Smooth muscle cell (in vitro differentiated cells): ENCODE data around the gene ACADS. TPM values are rescaled to one million over a fixed set of nuclear protein-coding genes. Genes with fewer than 3 reads are reported as not detected.

Experiments used
- DNase-seq: peaks from one replicate; lab custom pipeline; 2025; ENCODE audit not compliant: unreplicated experiment; lab: John Stamatoyannopoulos, UW
- H2AFZ ChIP-seq: fragments of 200-600 bp; sonication (generic); 2 replicates; pipeline ENCODE4 v1.6.0; 2016; ENCODE audit warnings: antibody characterized with exemption, low read depth, mild to moderate bottlenecking
- H3F3A ChIP-seq: fragments of 200-600 bp; sonication (generic); 2 replicates; pipeline ENCODE4 v1.6.0; 2017; ENCODE audit warnings: antibody characterized with exemption, low read depth
- H3K27ac ChIP-seq: fragments of 200-600 bp; sonication (generic); 2 replicates; pipeline ENCODE4 v1.5.1; 2016; ENCODE audit warnings: low read depth, mild to moderate bottlenecking
- H3K27me3 ChIP-seq: fragments of 200-600 bp; sonication (generic); 2 replicates; pipeline ENCODE4 v1.6.1; 2016; ENCODE audit warnings: low read depth, mild to moderate bottlenecking
- H3K36me3 ChIP-seq: fragments of 200-600 bp; sonication (generic); 2 replicates; pipeline ENCODE4 v1.5.1; 2016; ENCODE audit warnings: low read depth
- H3K4me1 ChIP-seq: fragments of 200-600 bp; sonication (generic); 2 replicates; pipeline ENCODE4 v1.5.1; 2016; ENCODE audit warnings: low read depth
- H3K4me2 ChIP-seq: fragments of 200-600 bp; sonication (generic); 2 replicates; pipeline ENCODE4 v1.6.0; 2016; ENCODE audit warnings: mild to moderate bottlenecking
- H3K4me3 ChIP-seq: fragments of 200-600 bp; sonication (generic); 2 replicates; pipeline ENCODE4 v1.5.1; 2016; ENCODE audit warnings: mild to moderate bottlenecking
- H3K79me2 ChIP-seq: fragments of 200-600 bp; sonication (generic); 2 replicates; pipeline ENCODE4 v1.6.0; 2016; ENCODE audit warnings: low read depth, mild to moderate bottlenecking
- H3K9ac ChIP-seq: fragments of 200-600 bp; sonication (generic); 2 replicates; pipeline ENCODE4 v1.6.0; 2016; ENCODE audit warnings: low read depth
- H3K9me3 ChIP-seq: fragments of 200-600 bp; sonication (generic); replicated peaks from 2 replicates; pipeline ENCODE4 v1.5.1; 2016; ENCODE audit warnings: low read depth
- H4K20me1 ChIP-seq: fragments of 200-600 bp; sonication (generic); 2 replicates; pipeline ENCODE4 v1.6.0; 2016; ENCODE audit warnings: low read depth
- WGBS: methylation state at CpG from one replicate; pipeline ENCODE4 v1.1.7; 2016; ENCODE audit warnings: low lambda C conversion rate; 5-methylcytosine and 5-hydroxymethylcytosine counted together
- polyA plus RNA-seq: library from polyadenylated mRNA; unstranded; fragments of >200 nt; fragmentation: Nextera tagmentation; extraction: Ambion mirVana; gene quantifications from 2 replicates; pipeline ENCODE4 v1.2.1, GENCODE V29; 2016
- total RNA-seq: library from RNA; depleted of rRNA; stranded (reverse); fragments of >200 nt; gene quantifications from 2 replicates; pipeline ENCODE4 v1.2.3, GENCODE V29; 2014
- TF ChIP-seq, protein P1 (sequence below): fragments of 200-600 bp; sonication (generic); IDR thresholded peaks from 2 replicates; pipeline ENCODE4 v1.5.1; 2017; ENCODE audit warnings: borderline replicate concordance, mild to moderate bottlenecking, antibody characterized with exemption; ENCODE audit not compliant: insufficient read depth, poor library complexity, severe bottlenecking

ACADS gene
- total and polyA plus RNA-seq, 2 experiments from 2014 or later = 3.7 to 14.0 TPM

- H3F3A ChIP-seq = no peaks in the 10 kb centered on the region
- no peaks in the 10 kb centered on the region for H4K20me1 ChIP-seq
- no peaks in the 10 kb centered on the region for H3K36me3 ChIP-seq
- H3K4me1 ChIP-seq = no peaks in the 10 kb centered on the region
- TF ChIP-seq, protein P1, sequence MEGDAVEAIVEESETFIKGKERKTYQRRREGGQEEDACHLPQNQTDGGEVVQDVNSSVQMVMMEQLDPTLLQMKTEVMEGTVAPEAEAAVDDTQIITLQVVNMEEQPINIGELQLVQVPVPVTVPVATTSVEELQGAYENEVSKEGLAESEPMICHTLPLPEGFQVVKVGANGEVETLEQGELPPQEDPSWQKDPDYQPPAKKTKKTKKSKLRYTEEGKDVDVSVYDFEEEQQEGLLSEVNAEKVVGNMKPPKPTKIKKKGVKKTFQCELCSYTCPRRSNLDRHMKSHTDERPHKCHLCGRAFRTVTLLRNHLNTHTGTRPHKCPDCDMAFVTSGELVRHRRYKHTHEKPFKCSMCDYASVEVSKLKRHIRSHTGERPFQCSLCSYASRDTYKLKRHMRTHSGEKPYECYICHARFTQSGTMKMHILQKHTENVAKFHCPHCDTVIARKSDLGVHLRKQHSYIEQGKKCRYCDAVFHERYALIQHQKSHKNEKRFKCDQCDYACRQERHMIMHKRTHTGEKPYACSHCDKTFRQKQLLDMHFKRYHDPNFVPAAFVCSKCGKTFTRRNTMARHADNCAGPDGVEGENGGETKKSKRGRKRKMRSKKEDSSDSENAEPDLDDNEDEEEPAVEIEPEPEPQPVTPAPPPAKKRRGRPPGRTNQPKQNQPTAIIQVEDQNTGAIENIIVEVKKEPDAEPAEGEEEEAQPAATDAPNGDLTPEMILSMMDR = no peak
- H3K4me2 ChIP-seq = no peak overlapping the region
- H3K79me2 ChIP-seq = no peaks in the 10 kb centered on the region
- no peak overlapping the region for H3K27ac ChIP-seq
- H3K27me3 ChIP-seq = no peaks in the 10 kb centered on the region
- H3K9ac ChIP-seq = no peak overlapping the region
- no peak overlapping the region for H3K4me3 ChIP-seq
- H3K9me3 ChIP-seq = no peaks in the 10 kb centered on the region
- DNase-seq = no peak
- no peak overlapping the region for H2AFZ ChIP-seq
These were observed 29.2 kb downstream of the ACADS start for GRCh38 chr12:120754792-120755191.

DNA sequence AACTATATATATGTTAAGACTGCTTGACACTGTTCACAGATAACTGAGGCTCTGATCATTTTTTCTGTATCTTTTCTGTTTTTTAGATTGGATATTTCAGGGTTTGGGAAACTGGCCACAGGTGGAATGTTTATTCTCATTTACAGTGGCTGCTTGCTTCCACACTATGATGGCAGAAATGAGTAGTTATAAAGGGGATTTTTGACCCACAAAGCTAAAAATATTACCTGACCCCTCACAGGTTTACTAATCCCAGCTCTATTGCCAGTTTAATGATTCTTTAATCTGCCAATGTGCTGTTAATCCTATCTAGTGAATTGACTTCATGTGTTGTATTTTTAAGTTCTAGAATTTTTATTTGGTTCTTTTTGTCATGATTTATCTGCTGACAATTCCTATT lies 29.6 kb downstream of the ACADS start:
- Histone ChIP-seq H3K4me2 (no peak overlapping the region), H3K27me3 (no peaks in the 10 kb centered on the region), H3K79me2 (no peaks in the 10 kb centered on the region), H3F3A (no peaks in the 10 kb centered on the region), H3K9me3 (no peaks in the 10 kb centered on the region), H3K4me3 (no peak overlapping the region), H4K20me1 (no peaks in the 10 kb centered on the region), H3K4me1 (no peaks in the 10 kb centered on the region), H3K9ac (no peak overlapping the region), H3K36me3 (no peaks in the 10 kb centered on the region), H3K27ac (no peak overlapping the region), H2AFZ (no peak overlapping the region)
- TF ChIP-seq, protein P1 = no peak
- no peak for DNase-seq

DNA sequence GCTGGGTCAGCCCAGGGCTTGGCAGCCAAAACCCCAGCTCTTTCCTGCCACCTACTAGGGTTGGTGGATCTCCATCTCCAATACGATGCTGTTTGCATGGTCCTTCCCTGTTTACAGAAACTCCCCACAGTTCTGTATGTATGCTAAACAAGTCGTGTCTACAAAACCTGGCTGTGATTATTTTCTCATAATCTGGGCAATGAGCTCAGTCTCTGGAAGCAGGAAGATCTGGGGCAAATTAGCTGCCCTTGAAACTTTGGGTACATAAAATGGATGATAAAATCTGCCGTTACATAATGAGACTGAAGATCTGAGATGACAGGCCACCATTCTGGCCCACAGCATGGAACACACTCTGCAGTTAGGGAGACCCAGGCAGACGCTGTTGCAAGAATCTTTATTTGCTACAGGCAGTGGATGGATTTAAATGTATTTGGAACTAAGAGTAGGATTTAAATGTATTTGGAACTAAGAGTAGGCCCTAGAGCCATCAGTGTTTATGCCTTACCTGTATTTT lies 31.7 kb downstream of the ACADS start:
- Histone ChIP-seq H3K9ac (no peak overlapping the region), H3K79me2 (no peaks in the 10 kb centered on the region), H3K4me1 (peaks cover 3% of the 10 kb centered on the region), H3K4me3 (no peak overlapping the region), H3K27ac (no peak overlapping the region), H3F3A (peaks cover 7% of the 10 kb centered on the region), H2AFZ (no peak overlapping the region), H3K4me2 (no peak overlapping the region), H3K36me3 (no peaks in the 10 kb centered on the region), H4K20me1 (peaks cover 6% of the 10 kb centered on the region), H3K27me3 (no peaks in the 10 kb centered on the region), H3K9me3 (no peaks in the 10 kb centered on the region)
- TF ChIP-seq, protein P1 = no peak
- 91% methylated on average over 4 of the region's 4 CpGs for WGBS
- no peak for DNase-seq

- H3K9ac ChIP-seq = no peak overlapping the region
- DNase-seq = no peak
- peaks cover 10% of the 10 kb centered on the region for H3F3A ChIP-seq
- no peak overlapping the region for H3K27ac ChIP-seq
- H3K79me2 ChIP-seq = no peaks in the 10 kb centered on the region
- H3K36me3 ChIP-seq = no peaks in the 10 kb centered on the region
- TF ChIP-seq, protein P1 = no peak
- H3K27me3 ChIP-seq = no peaks in the 10 kb centered on the region
- no peak overlapping the region for H2AFZ ChIP-seq
- peaks cover 6% of the 10 kb centered on the region for H4K20me1 ChIP-seq
- peaks cover 3% of the 10 kb centered on the region for H3K4me1 ChIP-seq
- no peak overlapping the region for H3K4me3 ChIP-seq
- H3K9me3 ChIP-seq = no peaks in the 10 kb centered on the region
- 98% methylated on average over 6 of the region's 6 CpGs for WGBS
- H3K4me2 ChIP-seq = no peak overlapping the region
These were observed 32.3 kb downstream of the ACADS start for GRCh38 chr12:120757949-120758348.
